Embryonic facial prominence (tissue), 1 donor: ENCODE measurements around the gene SLC46A1.

Experiments
- DNase-seq: peaks from one replicate; pipeline ENCODE4 v3.0.0-alpha.2; 2016; ENCODE audit errors: extremely low spot score

The SLC46A1 gene

DNA sequence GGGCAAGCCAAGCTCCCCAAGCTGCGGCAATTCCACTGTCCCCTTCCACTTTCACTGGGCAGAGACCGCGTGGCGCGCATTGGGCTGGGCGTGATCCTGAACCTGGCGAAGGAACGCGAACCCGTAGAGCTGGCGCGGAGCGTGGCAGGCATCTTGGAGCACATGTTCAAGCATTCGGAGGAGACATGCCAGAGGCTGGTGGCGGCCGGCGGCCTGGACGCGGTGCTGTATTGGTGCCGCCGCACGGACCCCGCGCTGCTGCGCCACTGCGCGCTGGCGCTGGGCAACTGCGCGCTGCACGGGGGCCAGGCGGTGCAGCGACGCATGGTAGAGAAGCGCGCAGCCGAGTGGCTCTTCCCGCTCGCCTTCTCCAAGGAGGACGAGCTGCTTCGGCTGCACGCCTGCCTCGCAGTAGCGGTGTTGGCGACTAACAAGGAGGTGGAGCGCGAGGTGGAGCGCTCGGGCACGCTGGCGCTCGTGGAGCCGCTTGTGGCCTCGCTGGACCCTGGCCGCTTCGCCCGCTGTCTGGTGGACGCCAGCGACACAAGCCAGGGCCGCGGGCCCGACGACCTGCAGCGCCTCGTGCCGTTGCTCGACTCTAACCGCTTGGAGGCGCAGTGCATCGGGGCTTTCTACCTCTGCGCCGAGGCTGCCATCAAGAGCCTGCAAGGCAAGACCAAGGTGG is 24.7 kb downstream of the SLC46A1 start:
- no peak for DNase-seq

DNA sequence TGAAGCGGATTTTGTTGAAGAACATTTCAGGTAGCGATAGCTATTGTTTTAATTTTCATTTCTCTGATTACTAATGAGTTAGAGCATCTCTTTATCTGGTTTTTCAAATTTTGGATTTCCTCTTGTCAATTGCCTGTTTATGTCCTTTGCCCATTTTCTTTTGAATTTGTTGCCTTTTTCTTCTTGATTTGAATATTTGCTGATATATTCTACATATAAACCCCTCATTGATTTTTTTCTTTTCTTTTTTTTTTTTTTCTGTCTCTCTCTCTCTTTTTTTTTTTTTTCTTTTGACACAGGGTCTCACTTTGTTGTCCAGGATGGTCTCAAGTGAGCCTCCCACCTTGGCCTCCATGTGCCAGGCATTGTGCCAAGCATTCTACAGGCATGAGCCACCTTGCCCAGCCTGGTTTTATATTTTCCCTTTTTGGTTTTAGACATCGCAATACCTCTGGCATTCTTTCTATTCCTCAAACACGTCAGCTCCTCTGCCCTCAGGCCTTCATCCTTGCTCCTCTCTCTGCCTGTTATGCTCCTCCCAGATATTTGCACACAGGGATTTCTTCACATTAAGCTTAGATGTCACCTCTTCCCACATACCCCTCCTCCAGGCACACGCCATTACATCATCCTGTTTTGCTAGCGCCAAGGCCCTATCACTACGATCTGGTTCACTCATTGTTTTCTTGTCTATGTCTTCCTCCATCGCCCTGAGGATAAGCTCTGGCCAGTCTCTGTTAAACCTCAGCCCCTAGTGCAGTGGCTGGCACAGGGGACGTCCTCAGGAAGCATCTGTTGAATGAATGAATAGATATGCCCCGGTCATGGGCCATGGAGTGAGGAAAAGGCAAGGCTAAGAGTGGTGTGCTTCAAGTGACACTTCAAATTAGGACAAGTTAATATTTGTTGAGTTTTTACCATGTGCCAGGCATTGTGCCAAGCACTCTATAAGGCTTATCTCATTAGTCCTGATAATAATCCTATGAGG is 25.9 kb downstream of the SLC46A1 start:
- no peak for DNase-seq

DNA sequence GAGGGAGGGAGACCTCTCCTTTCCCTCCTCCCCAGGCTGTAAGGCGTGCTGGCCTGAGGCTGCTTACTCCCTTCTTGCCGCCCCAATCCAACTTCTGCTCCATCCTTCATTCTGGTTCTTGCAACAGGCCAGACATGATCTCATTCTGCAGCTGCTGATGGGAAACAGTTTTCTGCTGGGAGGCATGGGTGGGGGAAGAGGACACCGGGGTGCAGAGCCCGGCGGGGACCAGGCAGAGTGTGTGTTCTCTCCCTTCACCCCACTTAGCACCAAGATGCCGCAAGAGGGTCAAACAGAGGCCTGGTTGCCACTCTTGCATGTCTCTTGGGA is 33.1 kb downstream of the SLC46A1 start:
- DNase-seq = no peak

DNA sequence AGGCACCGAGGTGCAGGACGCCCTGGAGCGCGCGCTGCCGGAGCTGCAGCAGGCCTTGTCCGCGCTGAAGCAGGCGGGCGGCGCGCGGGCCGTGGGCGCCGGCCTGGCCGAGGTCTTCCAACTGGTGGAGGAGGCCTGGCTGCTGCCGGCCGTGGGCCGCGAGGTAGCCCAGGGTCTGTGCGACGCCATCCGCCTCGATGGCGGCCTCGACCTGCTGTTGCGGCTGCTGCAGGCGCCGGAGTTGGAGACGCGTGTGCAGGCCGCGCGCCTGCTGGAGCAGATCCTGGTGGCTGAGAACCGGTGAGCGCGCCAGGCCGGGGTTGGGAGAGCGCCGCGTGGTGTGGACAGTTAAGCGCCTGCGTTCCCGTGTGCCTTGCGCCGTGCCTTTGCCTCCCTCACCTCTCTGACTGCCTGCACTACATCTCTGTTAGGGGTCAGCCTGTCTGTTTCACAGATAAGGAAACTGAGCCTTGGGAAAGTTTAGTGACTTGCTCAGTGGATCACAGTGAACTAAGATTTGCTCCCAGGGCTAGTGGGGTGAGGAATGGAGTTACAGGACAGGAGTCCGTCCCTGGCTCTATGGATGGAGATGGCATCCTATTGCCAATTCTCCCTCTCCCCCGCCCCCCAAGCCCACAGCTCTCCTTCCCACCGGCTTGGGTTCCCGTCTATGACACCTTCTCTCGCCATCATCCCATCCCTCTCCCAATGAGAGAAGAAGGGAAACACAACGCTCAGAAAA is 33.6 kb downstream of the SLC46A1 start:
- DNase-seq = no peak

DNA sequence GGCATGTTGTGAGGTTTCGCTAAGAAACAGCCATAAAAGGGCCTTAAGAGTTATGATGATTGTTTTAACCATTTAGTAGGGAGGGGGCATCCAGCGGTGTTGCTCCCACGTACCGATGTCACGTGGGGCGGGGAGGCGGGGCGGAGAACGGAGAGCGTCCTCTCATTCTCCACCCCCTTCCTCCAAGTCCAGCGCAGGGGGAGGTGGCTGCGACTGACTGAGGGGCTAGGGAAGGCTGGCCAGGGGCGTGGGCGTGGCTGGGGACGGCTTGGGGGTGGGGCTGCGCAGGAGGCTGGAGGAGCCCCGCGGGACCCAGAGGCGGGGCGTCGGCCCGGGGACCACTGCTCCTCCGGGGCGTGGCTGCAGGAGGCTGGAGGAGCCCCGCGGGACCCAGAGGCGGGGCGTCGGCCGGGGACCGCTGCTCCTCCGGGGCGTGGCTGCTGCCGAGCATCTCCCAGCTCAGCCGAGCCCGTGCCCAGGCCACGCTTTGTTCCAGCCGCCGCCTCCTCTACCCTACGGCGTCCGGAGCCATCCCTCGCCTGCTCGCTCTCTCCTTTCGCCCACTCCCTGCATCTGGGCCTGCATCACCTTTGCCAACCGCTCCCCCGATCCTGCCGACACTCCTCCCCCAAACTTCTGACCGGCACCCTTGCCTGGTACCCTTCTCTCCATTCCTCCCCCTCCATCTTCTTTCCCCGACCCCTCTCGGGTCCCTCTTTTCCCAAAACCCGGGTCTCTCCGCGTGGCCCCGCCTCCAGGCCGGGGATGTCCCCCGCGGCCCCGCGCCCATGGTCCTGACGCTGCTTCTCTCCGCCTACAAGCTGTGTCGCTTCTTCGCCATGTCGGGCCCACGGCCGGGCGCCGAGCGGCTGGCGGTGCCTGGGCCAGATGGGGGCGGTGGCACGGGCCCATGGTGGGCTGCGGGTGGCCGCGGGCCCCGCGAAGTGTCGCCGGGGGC is 34.5 kb downstream of the SLC46A1 start, which contains the start of gene SARM1:
Gene SARM1, plus strand, starts transcription at position 450 of the 958 bp plus-strand sequence. Its CDS starts 339 bp downstream, at position 789.
- peak; percentile 54 for DNase-seq

DNA sequence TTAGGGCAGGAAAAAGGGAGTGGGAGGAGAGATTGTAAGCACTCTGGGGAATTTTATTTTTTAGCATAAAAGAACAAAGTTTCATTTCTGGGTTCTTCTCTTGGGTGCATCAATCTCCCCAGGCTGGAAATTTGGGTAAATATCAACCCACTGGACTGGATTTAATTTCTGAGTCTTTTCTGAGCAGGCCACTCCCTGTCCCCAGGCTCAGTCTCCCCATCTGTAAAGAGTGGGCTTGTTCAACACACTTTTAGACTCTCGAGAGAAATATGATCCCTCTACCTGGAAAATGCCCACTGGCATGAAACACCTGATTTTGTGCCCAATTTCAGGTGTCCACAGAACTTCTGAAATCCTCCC is 35.3 kb downstream of the SLC46A1 start:
- DNase-seq = no peak

DNA sequence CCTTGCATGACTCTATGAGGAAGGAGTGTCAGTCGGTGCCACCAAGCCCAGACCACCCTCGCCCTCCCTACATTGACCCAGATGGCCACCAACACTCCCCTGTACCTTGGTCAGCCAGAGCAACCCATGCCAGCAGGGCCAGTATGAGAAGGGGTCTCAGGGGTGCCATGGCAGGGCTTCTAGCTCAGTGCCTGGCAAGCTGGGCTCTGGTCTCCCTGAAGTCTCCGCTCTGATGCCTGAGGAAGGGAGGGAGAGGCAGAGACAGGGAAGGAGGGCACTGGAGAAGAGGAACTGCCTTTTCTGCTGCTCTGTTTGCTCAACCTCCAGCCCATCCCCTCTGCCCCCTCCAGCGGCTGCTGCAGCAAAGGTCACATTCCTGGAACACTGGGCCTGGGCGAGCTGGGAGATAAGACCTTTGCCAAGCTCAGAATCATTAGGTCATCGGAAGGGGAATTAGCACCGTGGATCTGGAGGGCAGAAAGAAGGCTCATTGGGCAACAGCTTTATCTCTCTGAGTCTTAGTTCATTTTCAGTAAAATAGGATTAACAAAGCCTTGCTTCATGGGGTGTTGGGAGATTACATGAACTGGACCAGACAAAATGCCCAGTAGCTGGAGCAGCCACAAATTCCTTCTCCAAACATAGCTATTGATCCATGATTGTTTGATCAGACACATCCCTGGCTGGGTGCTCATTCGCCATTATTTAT is 35.8 kb downstream of the SLC46A1 start, which contains the start of gene VTN:
Gene VTN, minus strand, starts transcription at position 273 of the 709 bp plus-strand sequence. Its CDS starts 104 bp downstream, at position 169.
- DNase-seq = no peak

DNA sequence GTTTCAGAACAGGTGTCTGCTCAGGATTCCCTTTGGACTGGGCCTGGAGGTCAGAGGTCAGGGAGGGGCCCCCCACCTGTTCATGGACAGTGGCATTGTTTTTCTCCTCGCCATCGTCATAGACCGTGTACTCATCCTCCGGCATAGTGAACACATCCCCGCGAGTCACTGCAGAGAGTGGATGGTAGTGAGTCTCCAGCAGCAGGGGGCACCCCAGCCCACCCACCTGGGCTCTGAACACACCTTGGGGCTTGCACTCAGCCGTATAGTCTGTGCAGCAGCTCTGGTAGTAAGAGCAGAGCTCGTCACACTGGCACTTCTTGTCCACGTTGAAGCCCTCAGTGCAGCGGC is 36.4 kb downstream of the SLC46A1 start:
- DNase-seq = no peak

DNA sequence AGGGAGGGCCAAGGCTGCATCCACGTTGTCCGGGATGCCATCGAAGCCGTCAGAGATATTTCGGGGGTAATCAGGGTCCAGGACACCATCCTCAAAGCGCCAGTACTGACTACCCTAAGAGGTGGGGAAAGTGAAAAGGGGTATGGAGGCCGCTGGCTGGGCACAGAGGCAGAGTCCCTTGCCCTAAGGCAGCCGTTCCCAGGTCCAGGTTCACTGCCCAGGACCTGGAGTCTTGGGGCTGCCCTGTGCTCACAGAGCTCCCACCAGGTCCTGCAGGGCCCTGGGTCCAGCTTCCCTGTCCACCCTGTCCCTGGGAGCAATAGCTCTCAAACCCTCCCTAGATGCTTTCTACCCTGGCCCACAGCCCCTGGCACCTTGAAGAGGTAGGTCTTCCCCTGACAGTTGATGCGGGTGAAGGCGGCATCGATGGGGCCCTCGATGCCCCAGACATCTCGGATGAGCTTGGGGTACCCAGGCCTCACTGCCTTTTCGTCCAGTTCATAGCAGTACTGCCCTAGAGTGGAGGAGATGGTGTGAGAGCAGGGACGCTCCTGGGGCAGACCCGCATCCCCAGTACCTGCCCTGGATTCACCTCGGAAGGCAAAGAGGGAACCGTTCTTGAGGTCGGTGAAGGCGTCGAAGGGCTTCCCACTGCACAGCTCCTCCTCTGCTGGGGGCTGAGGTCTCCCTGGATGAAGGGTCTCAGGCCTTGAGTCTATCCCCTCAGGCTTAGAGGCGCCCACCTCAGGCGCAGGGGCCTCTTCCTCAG is 36.9 kb downstream of the SLC46A1 start:
- no peak for DNase-seq

DNA sequence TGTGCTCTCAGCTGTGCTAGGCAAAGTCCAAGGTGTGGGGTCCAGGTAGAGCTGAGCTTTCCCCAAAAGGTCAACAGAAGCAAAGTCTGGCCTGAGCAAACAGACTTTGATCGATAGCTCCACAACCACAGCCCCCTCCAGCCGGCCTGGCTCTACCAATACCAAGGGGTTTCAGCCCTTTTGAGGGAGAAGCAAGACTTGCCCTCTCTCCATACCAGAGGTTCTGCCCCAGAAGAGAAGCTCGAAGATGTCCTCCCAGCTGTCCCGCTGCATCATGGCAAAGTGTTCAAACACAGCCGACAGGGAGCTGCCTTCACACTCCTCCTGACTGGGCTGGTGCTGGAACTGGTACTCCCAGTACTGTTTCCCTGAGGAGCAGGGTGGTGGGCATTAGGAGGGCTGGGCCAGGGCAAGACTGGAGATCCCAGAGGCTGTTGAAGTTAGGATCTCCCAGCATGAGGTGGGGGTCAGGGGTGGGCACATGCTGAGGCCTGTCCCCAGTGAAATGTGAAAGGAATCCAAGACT is 37.6 kb downstream of the SLC46A1 start:
- DNase-seq = no peak

DNA sequence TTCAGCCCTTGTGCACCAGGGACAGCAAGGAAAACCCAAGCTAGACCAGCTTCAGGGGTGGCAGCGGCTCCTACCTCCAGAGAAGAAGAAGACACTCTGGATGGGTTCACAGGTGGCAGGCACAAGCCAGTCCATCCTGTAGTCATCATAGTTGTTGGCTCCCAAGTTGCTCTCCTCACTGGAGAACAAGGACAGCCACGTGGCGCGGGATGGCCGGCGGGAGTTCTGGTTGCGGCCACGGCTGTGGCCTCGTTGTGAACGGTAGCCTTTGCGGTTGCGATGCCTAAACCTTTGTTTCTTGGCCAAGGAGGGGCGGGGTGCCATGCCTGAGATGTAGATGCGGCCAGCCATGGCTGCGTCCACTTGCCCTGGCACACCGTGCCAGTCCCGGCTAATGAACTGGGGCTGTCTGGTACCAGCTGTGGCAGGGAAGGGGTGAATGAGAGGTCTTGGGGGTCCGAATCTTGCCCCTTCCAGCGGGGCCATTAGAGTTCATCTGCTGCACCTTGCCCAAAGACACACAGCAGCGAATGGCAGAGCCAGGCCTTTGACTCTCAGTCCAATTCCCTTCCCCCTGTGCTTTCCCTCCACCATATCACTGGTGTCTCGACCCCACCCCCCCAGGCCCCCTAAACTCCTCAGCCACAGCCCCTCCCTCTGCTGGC is 38.2 kb downstream of the SLC46A1 start:
- no peak for DNase-seq

DNA sequence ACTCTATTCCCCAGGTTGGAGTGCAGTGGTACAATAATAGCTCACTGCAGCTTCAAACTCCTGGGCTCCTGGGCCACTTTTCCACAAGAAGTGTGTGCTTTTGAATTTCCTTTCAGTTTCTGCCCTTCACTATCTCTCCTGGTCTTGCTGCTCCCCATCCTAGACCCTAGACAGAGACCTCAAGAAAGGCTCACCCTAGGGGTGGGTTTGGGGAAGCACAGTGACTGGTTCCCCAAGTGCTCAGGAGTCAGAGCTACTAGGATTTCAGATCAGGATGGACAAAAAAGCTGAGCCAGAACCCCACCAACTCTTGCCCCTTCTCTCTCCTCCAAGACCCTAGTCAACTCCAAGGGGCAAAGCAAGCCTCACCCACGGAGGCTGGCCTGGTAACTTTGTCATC is 39.4 kb downstream of the SLC46A1 start:
- no peak for DNase-seq

DNA sequence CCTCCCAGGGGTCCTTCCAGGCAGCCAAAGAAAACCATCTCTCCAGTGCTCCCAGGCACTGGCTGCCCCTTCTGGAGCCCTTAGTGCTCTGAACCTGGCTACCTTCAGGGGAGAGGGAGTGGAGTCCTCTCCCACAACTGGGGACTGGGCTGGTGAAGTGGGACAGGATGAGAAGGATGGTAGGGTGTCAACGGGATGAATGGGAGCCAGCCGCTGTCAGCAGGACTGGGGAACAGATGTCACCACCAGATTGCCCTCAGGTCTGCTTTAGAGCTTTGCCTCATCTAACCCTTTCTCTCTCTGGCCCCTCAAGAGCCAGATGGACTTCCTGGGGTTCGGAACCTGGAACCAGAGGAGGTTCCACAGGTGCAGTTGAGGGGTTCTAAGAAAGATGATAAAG is 40.5 kb downstream of the SLC46A1 start:
- no peak for DNase-seq

DNA sequence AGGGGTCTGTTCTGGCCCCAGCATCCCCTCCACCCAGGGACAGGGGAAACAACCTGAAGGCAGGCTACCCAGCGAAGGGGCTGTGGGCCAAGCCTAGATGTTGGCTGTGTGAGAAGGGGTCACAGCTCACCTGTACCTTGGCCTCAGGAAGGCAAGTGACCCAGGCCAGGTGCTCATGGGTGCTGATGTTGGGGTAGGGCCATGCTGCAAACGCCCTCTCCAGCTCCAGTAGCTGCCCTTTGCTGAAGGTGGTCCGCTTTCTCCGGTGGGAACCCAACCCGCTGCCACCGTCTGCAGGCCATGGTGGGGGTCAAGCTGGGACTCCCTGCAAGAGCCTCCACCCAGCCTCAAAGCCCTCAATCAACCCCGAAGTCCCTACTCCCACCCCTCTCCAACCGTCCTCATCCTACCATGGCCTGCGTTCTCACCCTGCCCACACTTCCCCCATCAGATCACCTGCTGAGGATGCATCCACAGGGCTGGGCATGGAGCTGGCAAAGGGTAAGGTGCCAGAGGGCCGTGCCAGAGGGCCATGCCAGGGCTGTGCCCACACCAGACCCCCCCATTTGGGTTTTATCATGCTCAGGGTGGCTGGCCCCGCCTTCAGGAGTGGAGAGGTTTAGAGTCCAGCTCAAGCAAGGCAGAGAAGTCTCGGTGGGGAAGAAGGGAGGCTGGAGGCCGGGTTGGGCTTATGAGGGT is 41.2 kb downstream of the SLC46A1 start, which contains the start of gene SEBOX:
Gene SEBOX, minus strand, starts transcription at position 535 of the 699 bp plus-strand sequence. Its CDS starts 48 bp downstream, at position 487.
- no peak for DNase-seq

DNA sequence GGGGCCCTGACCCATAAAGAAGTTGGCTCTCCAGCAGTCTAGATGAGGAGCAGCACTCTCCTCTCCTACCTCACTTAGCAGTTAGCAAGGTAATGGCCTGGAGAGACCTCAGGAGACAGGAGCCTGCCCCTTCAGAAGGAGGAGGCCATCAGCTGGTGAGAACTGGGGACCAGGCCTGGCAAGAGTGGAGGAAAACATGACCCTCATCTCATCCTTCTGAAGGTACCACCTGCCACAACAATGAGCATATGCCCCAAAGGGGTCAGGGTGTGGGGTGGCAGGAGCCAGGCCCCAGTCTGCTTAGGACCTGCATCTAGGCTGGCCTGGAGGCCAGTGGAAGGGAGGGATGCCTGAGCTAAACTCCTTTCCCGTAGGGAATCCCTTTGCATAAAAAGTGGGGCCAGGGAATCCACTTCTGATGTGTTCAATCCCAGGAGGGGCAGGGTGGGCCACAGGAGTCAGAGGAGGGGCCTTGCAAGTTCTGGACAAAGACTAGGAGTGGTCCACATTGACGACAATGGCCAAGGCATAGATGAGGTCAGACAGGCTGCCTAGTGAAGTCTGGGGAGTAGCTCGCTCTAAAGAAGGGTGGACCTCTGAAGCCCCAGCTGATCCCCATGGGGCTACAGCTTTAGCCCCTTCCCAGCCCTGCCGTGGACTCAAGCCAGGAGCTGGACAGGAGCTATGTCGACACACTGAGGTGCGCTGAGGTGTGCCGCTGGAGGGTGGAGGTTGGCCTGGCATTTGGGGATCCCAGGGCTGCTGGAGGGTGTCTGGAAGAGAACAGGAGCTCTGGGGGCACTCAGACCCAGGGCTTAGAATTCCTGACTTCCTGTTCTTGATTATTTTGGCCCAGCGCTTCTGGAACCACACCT is 42.0 kb downstream of the SLC46A1 start:
- DNase-seq = no peak

DNA sequence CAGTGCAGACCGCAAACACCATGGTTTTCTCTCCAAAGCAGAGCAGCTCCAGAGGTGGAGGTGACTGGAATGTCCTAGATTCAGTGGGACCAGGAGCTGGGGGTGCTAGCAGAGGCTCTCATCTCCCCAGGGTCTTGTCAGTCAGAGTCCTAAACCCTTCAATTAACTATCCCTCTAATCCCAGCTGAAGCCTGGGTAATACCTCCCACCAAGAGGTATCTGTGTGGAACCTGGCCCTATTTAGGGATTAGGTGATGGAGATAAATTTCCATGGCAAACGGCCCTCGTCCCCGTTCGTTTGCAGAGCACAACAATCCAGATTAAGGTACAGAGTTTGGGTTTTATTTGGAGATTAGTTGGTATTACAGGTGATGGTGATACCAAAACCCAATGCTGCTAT is 42.8 kb downstream of the SLC46A1 start:
- DNase-seq = no peak

DNA sequence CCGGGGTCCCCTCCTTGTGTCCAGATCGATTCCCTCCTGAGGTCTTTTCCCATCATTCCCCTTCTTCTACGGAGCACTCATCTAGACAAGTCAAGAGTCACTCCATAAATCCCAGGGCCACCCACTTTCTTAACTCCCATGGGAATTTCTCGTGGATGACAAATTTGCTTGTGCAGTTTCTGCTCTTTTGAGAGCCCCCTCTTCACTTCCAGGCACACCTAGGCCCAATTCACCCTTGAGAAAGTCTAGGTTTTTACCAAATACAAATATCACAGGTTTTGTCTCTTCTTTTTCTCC is 48.2 kb downstream of the SLC46A1 start:
- no peak for DNase-seq
